ENCODE data around the gene PCMTD2.
"Not testable (repeated sequence)": the region's sequence is repeated elsewhere in the genome, so short reads cannot be mapped to it uniquely, and the experiment has no call there.

Gene PCMTD2

DNA sequence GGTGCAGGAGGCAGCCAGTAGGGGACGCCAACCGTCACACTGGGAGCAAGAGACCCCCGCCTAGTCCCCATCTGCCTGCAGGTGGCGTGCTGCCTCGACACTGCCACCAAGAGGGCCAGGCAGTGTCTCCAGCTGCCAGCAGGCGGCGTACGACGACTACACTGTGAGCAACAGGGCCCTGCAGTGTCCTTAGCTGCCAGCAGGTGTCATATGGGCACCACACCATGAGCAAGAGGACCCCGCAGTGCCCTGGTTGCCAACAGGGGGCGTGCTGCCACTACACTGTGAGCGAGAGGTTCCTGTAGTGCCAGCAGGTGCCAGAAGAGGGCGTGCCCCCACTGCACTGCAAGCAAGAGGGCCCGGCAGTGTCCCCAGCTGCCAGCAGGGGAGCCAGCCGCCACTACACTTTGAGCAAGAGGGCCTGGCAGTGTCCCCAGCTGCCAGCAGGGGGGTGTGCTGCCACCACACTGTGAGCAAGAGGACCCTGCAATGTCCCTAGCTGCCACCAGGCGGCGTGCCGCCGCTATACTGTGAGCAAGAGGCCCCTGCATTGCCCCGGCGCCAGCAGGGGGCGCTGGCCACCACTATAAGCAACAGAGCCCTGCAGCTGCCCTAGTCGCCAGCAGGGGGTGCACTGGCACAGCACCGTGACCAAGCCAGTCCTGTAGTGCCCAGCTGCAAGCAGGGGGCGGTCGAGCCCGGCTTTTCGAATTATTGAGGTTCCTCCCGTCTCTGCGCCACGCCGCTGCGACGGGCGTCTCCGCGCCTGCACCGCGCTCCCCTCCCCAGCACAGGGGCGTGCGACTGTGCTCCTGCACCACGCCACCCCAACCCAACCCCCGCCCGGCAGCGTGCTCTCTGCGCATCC lies 30.3 kb downstream of the PCMTD2 start:
- DNase-seq (ENCODE audit: low spot score) (peak; percentile 79), ATAC-seq (ENCODE audit: low read depth) (peak; percentile 42)
- H3K27me3 ChIP-seq (ENCODE audit: insufficient read depth, poor library complexity, severe bottlenecking); H3K36me3 ChIP-seq (ENCODE audit: low read depth); H3K27ac ChIP-seq (ENCODE audit: poor library complexity, severe bottlenecking); H3K4me3 ChIP-seq (ENCODE audit: severe bottlenecking); H3K4me1 ChIP-seq (ENCODE audit: insufficient read depth, poor library complexity, severe bottlenecking); H3K9me3 ChIP-seq (ENCODE audit: severe bottlenecking): not testable (repeated sequence)
- TF ChIP-seq, protein P1, sequence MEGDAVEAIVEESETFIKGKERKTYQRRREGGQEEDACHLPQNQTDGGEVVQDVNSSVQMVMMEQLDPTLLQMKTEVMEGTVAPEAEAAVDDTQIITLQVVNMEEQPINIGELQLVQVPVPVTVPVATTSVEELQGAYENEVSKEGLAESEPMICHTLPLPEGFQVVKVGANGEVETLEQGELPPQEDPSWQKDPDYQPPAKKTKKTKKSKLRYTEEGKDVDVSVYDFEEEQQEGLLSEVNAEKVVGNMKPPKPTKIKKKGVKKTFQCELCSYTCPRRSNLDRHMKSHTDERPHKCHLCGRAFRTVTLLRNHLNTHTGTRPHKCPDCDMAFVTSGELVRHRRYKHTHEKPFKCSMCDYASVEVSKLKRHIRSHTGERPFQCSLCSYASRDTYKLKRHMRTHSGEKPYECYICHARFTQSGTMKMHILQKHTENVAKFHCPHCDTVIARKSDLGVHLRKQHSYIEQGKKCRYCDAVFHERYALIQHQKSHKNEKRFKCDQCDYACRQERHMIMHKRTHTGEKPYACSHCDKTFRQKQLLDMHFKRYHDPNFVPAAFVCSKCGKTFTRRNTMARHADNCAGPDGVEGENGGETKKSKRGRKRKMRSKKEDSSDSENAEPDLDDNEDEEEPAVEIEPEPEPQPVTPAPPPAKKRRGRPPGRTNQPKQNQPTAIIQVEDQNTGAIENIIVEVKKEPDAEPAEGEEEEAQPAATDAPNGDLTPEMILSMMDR (IDR thresholded peaks at IDR 0.05; ENCODE audit: poor library complexity, severe bottlenecking): peak; percentile 86

DNA sequence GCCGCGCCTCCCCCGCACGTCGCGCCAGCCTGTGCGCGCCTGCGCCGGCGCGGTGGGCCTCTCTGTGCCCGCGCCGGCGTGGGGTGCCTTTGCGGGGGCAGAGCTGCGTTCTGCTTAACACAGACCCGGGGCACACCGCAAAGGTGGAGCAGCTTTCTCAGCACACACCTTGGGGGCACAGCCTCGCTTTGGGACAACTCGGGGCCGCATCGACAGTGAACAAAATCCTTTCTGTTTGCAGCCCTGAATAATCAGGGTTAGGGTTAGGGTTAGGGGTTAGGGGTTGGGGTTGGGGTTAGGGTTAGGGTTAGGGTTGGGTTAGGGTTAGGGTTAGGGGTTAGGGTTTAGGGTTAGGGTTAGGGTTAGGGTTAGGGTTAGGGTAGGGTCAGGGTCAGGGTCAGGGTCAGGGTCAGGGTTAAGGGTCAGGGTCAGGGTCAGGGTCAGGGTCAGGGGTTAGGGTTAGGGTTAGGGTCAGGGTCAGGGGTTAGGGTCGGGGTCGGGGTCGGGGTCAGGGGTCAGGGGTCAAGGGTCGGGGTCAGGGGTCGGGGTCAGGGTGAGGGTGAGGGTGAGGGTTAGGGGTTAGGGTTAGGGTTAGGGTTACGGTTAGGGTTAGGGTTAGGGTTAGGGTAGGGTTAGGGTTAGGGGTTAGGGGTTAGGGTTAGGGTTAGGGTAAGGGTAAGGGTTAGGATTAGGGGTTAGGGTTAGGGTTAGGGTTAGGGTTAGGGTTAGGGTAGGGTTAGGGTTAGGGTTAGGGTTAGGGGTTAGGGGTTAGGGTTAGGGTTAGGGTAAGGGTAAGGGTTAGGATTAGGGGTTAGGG lies 31.1 kb downstream of the PCMTD2 start:
- not testable (repeated sequence) for H3K36me3 ChIP-seq (ENCODE audit: low read depth); H3K4me3 ChIP-seq (ENCODE audit: severe bottlenecking); H3K9me3 ChIP-seq (ENCODE audit: severe bottlenecking); H3K4me1 ChIP-seq (ENCODE audit: insufficient read depth, poor library complexity, severe bottlenecking); H3K27me3 ChIP-seq (ENCODE audit: insufficient read depth, poor library complexity, severe bottlenecking); H3K27ac ChIP-seq (ENCODE audit: poor library complexity, severe bottlenecking)
- ATAC-seq (ENCODE audit: low read depth): 0 out of 3 replicates have a peak, but pooled peaks have one; percentile 12
- peak; percentile 57 for DNase-seq (ENCODE audit: low spot score)

DNA sequence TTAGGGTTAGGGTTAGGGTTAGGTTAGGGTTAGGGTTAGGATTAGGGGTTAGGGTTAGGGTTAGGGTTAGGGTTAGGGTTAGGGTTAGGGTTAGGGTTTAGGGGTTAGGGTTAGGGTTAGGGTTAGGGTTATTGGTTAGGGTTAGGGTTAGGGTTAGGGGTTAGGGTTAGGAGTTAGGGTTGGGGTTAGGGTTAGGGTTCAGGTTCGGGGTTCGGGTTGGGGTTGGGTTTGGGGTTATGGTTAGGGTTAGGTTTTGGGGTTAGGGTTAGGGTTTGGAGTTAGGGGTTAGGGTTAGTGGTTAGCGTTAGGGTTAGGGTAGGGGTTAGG lies 31.7 kb downstream of the PCMTD2 start:
- not testable (repeated sequence) for H3K4me3 ChIP-seq (ENCODE audit: severe bottlenecking); ATAC-seq (ENCODE audit: low read depth); H3K9me3 ChIP-seq (ENCODE audit: severe bottlenecking)

DNA sequence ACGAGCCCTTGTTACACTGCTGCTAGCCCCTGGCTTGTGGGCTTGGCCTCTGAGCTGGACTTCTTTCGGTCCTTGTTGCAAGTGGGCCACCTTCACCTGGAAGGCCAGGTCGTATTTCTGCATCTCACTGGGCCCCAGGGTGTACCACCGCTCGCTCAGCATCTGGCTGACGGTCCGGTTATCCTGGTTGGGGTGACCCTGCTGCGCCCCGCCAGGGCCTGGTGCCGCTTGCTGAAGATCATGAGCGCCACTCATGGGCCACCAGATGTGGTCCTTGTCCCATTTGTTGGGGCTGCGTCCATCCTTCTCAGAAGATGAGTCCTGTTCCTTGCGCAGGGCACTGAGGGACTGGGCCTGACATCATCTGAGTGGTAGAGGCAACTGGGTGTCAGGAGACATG lies 36.6 kb downstream of the PCMTD2 start:
- not testable (repeated sequence) for H3K4me3 ChIP-seq (ENCODE audit: severe bottlenecking); ATAC-seq (ENCODE audit: low read depth); DNase-seq (ENCODE audit: low spot score); H3K27me3 ChIP-seq (ENCODE audit: insufficient read depth, poor library complexity, severe bottlenecking); H3K9me3 ChIP-seq (ENCODE audit: severe bottlenecking); H3K4me1 ChIP-seq (ENCODE audit: insufficient read depth, poor library complexity, severe bottlenecking); H3K27ac ChIP-seq (ENCODE audit: poor library complexity, severe bottlenecking); H3K36me3 ChIP-seq (ENCODE audit: low read depth)

More for the DNA sequence above, 31.7 kb downstream of the PCMTD2 start:
- H3K27ac ChIP-seq (ENCODE audit: poor library complexity, severe bottlenecking); DNase-seq (ENCODE audit: low spot score); H3K36me3 ChIP-seq (ENCODE audit: low read depth); H3K4me1 ChIP-seq (ENCODE audit: insufficient read depth, poor library complexity, severe bottlenecking); H3K27me3 ChIP-seq (ENCODE audit: insufficient read depth, poor library complexity, severe bottlenecking): not testable (repeated sequence)

DNA sequence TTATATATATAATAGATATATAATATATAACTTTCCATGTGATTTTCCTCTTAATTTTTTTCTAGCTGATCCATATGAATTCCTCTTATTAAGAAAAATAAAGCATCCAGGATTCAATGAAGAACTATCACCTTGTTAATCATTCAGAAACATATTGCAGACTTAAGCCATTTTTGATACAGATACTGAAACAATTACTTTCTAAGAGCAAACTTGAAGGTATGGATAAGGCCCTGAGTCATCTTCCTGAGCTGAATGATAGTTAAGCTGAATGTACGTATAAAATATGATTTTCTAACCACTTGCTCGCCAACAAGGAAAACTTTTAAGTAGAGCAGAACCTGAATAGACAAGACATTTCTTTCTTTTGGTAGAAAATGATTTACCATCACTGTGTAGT lies 47.5 kb downstream of the PCMTD2 start:
- not testable (repeated sequence) for ATAC-seq (ENCODE audit: low read depth)

DNA sequence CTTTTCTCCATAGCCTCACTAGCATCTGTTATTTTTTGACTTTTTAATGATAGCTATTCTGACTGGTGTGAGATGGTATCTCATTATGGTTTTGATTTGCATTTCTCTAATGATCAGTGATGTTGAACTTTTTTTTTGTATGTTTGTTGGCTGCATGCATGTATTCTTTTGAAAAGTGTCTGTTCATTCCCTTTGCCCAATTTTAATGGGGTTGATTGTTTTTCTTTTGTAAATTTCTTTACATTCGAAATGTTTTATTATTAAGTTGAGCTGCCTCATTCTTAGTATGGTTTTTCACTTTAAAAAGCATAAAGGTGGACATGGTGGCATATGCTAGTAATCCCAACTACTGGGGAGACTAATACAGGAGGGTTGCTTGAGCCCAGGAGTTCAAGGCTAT lies 58.2 kb downstream of the PCMTD2 start:
- ATAC-seq (ENCODE audit: low read depth); H3K4me3 ChIP-seq (ENCODE audit: severe bottlenecking): not testable (repeated sequence)

More for the DNA sequence above, 47.5 kb downstream of the PCMTD2 start:
- not testable (repeated sequence) for H3K27ac ChIP-seq (ENCODE audit: poor library complexity, severe bottlenecking); H3K4me1 ChIP-seq (ENCODE audit: insufficient read depth, poor library complexity, severe bottlenecking); H3K9me3 ChIP-seq (ENCODE audit: severe bottlenecking); H3K36me3 ChIP-seq (ENCODE audit: low read depth); H3K4me3 ChIP-seq (ENCODE audit: severe bottlenecking); DNase-seq (ENCODE audit: low spot score)
- H3K27me3 ChIP-seq (ENCODE audit: insufficient read depth, poor library complexity, severe bottlenecking): peaks cover 14% of the 10 kb centered on the region

DNA sequence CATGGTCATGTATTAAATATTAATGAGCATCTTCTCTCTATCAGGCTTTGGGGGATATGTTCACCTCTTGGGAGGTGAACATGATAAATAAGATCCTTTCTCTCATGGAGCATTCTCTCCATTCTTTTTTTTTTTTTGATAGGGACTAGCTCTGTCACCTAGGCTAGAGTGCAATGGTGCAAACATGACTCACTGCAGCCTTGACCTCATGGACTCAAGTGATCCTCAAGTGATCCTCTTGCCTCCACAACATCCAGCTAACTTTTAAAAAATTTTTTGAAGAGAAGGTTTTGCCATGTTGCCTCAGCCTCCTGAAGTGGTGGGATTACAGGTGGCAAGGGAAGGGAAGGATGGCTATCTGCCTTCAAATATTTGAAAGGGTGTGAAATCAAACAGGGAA lies 59.8 kb downstream of the PCMTD2 start:
- not testable (repeated sequence) for DNase-seq (ENCODE audit: low spot score); H3K9me3 ChIP-seq (ENCODE audit: severe bottlenecking); H3K4me3 ChIP-seq (ENCODE audit: severe bottlenecking); H3K36me3 ChIP-seq (ENCODE audit: low read depth); H3K27ac ChIP-seq (ENCODE audit: poor library complexity, severe bottlenecking); H3K4me1 ChIP-seq (ENCODE audit: insufficient read depth, poor library complexity, severe bottlenecking); ATAC-seq (ENCODE audit: low read depth)
- H3K27me3 ChIP-seq (ENCODE audit: insufficient read depth, poor library complexity, severe bottlenecking): peaks cover 51% of the 10 kb centered on the region

More for the DNA sequence above, 58.2 kb downstream of the PCMTD2 start:
- H3K27me3 ChIP-seq (ENCODE audit: insufficient read depth, poor library complexity, severe bottlenecking): peaks cover 45% of the 10 kb centered on the region
- not testable (repeated sequence) for H3K9me3 ChIP-seq (ENCODE audit: severe bottlenecking); H3K27ac ChIP-seq (ENCODE audit: poor library complexity, severe bottlenecking); DNase-seq (ENCODE audit: low spot score); H3K4me1 ChIP-seq (ENCODE audit: insufficient read depth, poor library complexity, severe bottlenecking); H3K36me3 ChIP-seq (ENCODE audit: low read depth)

DNA sequence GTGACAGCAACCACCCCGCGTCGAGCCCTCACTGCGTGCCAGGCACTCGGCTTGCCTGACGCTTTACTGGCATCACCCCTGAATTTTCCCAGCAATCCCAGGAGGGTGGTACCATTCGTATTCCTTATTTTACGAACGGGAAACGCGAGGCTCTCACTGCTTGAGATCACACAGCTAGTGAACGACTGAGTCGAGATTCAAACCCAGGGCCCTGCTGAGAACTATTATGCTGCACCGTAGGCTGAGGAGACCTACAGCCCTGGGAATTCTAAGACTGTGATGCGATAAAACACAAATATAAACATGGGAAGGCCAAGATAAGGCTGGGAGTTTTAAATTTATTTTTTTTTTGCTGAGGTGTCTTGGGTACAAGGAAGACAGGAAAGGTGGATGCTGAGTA lies 60.3 kb downstream of the PCMTD2 start:
- not testable (repeated sequence) for H3K4me1 ChIP-seq (ENCODE audit: insufficient read depth, poor library complexity, severe bottlenecking); H3K27ac ChIP-seq (ENCODE audit: poor library complexity, severe bottlenecking); DNase-seq (ENCODE audit: low spot score); H3K9me3 ChIP-seq (ENCODE audit: severe bottlenecking); ATAC-seq (ENCODE audit: low read depth); H3K36me3 ChIP-seq (ENCODE audit: low read depth); H3K4me3 ChIP-seq (ENCODE audit: severe bottlenecking)
- peaks cover 51% of the 10 kb centered on the region for H3K27me3 ChIP-seq (ENCODE audit: insufficient read depth, poor library complexity, severe bottlenecking)

DNA sequence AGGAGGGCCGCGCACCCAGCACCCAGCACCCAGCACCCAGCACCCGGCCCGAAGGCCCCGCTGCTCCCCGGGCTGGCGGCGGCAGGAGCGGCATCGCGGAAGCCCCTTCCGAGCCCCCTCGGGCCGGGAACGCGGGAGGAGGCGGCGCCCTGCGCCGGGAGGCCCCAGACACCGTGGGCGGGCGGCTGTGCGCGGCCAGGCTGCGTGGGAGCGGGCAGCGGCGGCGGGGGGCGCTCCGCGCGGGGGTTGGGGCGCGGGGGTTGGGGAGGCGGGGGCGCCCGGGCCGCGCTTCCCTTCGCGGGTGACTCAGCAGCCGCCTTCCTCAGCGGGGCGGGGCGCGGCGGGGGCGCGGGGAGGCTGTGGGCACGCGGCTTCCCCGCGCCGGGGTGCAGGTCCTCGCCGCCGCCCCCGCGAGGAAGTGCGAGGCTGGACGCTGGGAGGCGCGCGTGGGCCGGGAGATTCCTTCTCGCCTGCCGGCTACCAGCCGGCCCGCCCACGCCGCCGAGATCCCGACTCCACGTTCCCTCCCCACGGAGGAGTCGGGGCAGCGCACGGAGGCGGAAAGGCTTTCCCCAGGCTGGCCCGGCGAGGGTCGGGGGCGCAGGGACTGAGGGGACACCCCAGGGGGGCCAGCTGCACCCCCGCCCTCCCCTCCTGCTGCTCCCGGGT lies 61.0 kb downstream of the PCMTD2 start:
- H3K27ac ChIP-seq (ENCODE audit: poor library complexity, severe bottlenecking); H3K4me1 ChIP-seq (ENCODE audit: insufficient read depth, poor library complexity, severe bottlenecking); H3K9me3 ChIP-seq (ENCODE audit: severe bottlenecking); H3K4me3 ChIP-seq (ENCODE audit: severe bottlenecking); H3K36me3 ChIP-seq (ENCODE audit: low read depth): not testable (repeated sequence)
- peak; percentile 29; the same call in 1 of the 3 replicates for ATAC-seq (ENCODE audit: low read depth)
- peaks cover 51% of the 10 kb centered on the region for H3K27me3 ChIP-seq (ENCODE audit: insufficient read depth, poor library complexity, severe bottlenecking)
- DNase-seq (ENCODE audit: low spot score): peak; percentile 62

DNA sequence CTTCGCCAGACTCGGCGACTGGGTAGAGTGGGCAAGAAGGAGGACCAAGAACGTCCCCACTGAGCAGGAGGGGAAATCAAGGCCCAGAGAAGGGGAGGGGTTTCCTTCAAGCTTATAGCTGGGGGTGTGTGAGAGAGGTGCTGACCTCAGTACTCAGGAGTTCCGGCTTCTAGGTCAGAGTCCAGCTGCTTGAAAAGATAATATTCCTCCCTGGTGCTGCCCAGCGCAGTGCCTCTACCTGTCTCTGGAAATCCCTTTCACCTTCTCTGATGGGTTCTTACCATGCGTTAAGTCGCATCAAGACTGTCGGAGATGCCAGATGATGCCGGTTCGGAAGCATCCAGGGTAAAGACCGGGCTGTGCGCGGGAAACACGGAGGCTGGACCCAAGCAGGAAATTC lies 61.8 kb downstream of the PCMTD2 start:
- DNase-seq (ENCODE audit: low spot score); H3K27ac ChIP-seq (ENCODE audit: poor library complexity, severe bottlenecking); H3K4me3 ChIP-seq (ENCODE audit: severe bottlenecking); H3K4me1 ChIP-seq (ENCODE audit: insufficient read depth, poor library complexity, severe bottlenecking); H3K9me3 ChIP-seq (ENCODE audit: severe bottlenecking); H3K36me3 ChIP-seq (ENCODE audit: low read depth); ATAC-seq (ENCODE audit: low read depth): not testable (repeated sequence)
- H3K27me3 ChIP-seq (ENCODE audit: insufficient read depth, poor library complexity, severe bottlenecking): peaks cover 55% of the 10 kb centered on the region

Data from RWPE2 (cell line).